GM19438 (cell line): ENCODE measurements around the gene ACAT1.
A peak's percentile ranks its signal among the peaks of the same experiment; 100 is the strongest.
"Not testable (repeated sequence)": the region's sequence is repeated elsewhere in the genome, so short reads cannot be mapped to it uniquely, and the experiment has no call there.

ENCODE experiments used
- ATAC-seq: cut with Tn5 transposase; IDR thresholded peaks from one replicate; pipeline ENCODE4 v1.9.1; 2021; ENCODE audit warnings: low read depth; ENCODE audit not compliant: unreplicated experiment

Gene ACAT1

GRCh38 chr11:108121274-108122155 lies at the start of gene ACAT1:
Gene ACAT1, plus strand, starts transcription at chr11:108121567. Its CDS starts 40 bp downstream, at chr11:108121607.
- peak; percentile 94 for ATAC-seq

DNA sequence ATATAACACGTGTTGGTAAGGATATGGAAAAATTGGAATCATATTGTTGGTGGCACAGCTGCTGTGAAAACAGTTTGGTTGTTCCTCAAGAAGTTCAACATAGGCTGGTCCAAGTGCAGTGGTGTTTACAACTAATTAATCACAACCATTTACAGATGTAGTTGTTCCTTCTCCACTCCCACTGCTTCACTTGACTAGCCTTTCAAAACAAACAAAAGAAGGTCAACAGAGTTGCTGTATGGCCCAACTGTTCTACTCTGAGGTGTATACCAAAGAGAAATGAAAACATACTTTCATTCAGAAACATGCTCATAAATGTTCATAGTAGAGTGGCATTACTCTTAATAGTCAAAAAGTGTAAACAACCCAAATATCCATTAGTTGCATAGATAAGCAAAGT lies 36.6 kb upstream of the ACAT1 start:
- ATAC-seq = no peak

- ATAC-seq = no peak
These were observed 35.7 kb upstream of the ACAT1 start for GRCh38 chr11:108085672-108086071.

GRCh38 chr11:108092134-108092533 lies 29.2 kb upstream of the ACAT1 start:
- no peak for ATAC-seq

- ATAC-seq = no peak
These were observed 28.1 kb upstream of the ACAT1 start for GRCh38 chr11:108093128-108093904.

- ATAC-seq = no peak
These were observed 24.2 kb upstream of the ACAT1 start for GRCh38 chr11:108097179-108097578.

- ATAC-seq = no peak
These were observed 20.1 kb upstream of the ACAT1 start for GRCh38 chr11:108101090-108101775.

DNA sequence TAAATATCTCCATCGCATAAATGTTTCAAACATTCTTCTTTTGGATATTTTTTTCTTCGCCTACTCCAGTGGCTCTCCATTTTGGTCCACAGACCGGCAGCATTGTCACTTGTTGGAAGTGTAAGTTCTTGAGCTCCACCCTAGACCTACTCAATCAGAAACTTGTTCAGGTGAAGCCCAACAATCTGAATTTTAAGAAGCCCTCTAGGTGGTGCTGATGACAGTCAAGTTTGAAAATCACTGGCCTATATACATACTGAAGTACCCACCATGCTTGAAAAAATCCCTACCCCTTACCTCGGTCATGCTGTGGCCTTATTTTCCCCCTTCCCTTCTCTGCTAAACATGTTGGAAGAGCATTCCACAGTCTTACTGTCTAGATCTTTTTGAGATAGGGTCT lies 10.2 kb upstream of the ACAT1 start:
- ATAC-seq = no peak

- ATAC-seq = no peak
These were observed 9.3 kb upstream of the ACAT1 start for GRCh38 chr11:108112057-108112456.

DNA sequence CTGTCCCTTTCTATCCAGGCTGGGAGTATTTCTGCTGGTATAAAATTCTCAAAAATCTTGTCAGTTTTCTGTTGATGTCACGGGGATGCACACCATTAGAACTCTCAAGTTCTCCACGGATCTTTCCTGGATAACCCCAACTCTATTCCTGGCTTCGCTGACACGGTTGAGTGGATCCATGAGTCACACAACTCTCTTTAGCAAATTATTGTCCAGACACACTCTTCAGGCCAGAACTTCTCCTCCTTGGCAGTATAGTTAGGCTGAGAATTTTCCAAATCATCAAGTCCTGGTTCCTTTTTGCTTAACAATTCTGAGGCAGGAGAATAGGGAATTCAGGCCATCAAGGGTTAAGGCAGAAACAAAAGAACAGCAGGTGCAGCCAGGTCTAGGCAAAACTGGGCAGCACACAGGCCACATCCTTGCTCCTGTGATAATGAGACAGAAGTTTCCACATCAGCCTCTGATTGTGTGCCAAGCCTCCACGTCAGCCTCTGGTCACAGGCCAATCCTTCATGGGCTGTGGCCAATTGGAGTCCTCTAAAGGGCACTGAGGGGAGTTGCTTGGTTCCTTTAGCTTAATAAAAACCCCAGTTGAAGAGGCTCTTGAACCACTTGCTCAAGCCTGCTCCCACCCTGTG lies 5.7 kb upstream of the ACAT1 start:
- ATAC-seq = no peak

GRCh38 chr11:108117746-108118371 lies 3.5 kb upstream of the ACAT1 start:
- no peak for ATAC-seq

GRCh38 chr11:108120936-108121273 lies 462 bp upstream of the ACAT1 start:
- peak; percentile 22 for ATAC-seq

GRCh38 chr11:108122166-108122628 lies 830 bp downstream of the ACAT1 start:
- no peak for ATAC-seq

DNA sequence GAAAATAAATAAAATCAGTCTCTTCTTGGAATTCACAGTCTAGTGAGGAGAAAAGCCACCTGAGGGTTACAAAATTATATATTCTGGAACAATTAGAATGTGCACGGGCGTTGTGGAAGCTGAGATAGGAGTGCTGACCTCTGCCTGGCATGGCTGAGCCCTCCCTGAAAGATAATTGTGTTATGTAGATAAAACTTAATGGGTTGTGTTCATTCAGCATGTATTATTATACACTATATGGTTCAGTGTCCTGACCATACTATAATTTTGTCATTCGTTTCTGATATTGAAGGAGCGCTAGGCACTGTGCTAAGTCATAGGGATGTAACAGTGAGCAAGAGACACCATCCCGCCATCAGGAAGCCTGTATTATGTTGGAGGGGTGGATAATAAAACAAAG lies 3.7 kb downstream of the ACAT1 start:
- ATAC-seq = no peak

DNA sequence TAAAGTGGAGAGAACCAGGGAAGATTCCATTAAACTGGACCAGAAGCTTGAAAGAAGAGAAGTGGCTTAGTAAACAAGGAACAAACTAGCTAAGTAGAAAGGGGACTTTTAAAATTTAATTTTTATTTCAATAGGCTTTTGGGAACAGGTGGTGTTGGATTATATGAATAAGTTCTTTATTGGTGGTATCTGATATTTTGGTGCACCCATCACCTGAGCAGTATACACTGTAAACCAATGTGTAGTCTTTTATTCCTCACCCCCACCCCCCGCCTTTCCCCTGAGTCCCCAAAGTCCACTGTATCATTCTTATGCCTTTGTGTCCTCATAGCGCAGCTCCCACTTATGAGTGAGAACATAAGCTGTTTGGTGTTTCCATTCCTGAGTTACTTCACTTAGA lies 7.4 kb downstream of the ACAT1 start:
- ATAC-seq = no peak

DNA sequence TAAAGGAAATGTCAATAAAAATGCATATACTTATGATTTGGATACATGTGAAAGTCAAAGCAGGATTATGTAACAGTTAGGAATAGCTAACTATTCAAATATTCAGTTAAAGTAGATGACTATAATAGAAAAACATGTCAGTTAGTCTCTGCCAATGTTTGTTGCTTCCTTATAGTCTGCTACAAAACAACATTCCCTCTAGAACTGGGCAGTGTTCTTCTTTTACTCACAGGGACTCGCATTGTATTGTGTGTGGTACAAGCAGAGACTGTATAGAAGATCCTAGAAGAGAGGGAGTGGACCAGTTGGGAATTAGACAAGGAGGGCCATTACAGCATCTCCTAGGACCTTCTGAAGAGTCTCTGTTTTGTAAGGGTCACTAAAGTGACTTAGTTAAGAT lies 10.6 kb downstream of the ACAT1 start:
- no peak for ATAC-seq

DNA sequence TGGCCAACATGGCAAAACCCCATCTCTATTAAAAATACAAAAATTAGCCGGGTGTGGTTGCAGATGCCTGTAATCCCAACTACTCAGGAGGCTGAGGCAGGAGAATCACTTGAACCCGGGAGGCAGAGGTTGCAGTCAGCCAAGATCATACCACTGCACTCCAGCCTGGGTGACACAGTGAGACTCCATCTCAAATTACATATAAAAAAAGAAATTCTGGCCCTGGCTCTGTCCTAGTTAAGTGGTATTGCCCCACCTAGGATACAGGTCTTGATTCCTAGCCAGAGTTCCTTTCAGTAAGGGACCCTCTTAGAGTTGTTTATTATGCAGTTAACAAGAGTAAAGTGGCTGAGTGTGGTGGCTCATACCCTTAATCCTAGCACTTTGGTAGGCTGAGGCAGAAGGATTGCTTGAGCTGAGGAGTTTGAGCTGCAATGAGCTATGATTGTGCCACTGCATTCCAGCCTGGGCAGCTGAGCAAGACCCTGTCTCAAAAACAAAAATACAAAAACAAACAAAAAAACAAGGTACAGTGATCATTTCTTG lies 11.7 kb downstream of the ACAT1 start:
- ATAC-seq = not testable (repeated sequence)

GRCh38 chr11:108135845-108136544 lies 14.6 kb downstream of the ACAT1 start:
- no peak for ATAC-seq

DNA sequence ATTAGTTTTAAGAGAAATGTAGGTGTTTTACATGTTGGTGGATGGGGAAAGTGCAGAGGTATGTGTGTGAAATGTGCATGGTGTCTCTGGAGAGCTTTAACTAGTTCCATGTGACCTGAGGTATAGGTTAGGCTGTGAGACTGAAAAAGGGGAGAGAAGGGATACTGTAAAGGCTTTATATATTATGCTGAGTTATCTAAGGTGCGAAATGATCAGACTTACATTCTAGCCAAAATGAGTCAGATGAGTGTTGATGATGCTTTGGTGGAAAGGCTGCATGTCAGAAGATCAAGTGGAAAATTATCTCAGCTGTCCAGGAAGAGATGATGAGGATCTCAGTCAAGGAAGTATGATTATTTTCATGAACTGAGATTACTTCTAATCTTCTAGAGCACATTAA lies 15.8 kb downstream of the ACAT1 start:
- no peak for ATAC-seq
